Brain microvascular endothelial cell (primary cell): ENCODE data around the gene UBXN10.
"Not testable (repeated sequence)": the region's sequence is repeated elsewhere in the genome, so short reads cannot be mapped to it uniquely, and the experiment has no call there.

Experiments used
- DNase-seq: peaks from one replicate; pipeline ENCODE4 v3.0.0-alpha.2; 2020
- H3K27ac ChIP-seq: fragments of 250-450 bp; sonication (Bioruptor Pico); 2 replicates; pipeline ENCODE4 v1.5.1; 2020; ENCODE audit warnings: mild to moderate bottlenecking, moderate library complexity
- H3K27me3 ChIP-seq: fragments of 250-450 bp; sonication (Bioruptor Pico); replicated peaks from 2 replicates; pipeline ENCODE4 v1.5.1; 2020; ENCODE audit warnings: mild to moderate bottlenecking
- H3K36me3 ChIP-seq: fragments of 250-450 bp; sonication (Bioruptor Pico); replicated peaks from 2 replicates; pipeline ENCODE4 v1.5.1; 2020; ENCODE audit warnings: mild to moderate bottlenecking
- H3K4me3 ChIP-seq: 2 replicates; pipeline ENCODE4 v1.5.1; 2011; ENCODE audit warnings: low read depth, mild to moderate bottlenecking, control low read depth, low read length, moderate library complexity
- in situ Hi-C: cut with HindIII; loops from 2 replicates; pipeline ENCODE4 v1.10.0; 2017; ENCODE audit warnings: low sequenced_read_pairs, low pct_ligation_motif_present
- TF ChIP-seq, protein P1 (sequence below): IDR thresholded peaks from 2 replicates; pipeline ENCODE4 v1.5.1; 2011; ENCODE audit warnings: low read depth, mild to moderate bottlenecking, moderate library complexity, low read length, control low read depth, inconsistent platforms; ENCODE audit errors: missing control alignments

UBXN10 gene

DNA sequence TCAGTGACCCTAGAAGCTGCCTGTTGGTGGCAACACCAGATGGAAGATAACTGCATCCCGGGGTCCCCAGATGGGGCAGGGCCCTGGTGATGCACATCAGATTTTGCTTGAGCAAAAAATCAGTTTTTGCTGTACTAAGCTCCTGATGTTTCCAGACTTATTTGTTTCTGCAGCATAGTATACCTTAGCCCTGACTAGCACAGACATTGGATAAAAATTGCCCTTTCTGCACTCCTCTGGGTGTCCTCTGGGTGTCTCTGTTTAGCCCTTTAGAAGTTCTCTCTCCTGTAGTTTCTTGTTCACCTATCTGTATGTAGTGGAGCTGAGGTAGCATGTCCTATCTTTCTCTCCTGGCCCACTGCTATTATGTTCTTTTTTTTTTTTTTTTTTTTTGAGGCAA lies 30.7 kb downstream of the UBXN10 start:
- peak; percentile 11 for DNase-seq
- H3K27me3 ChIP-seq, result peaks cover 11% of the 10 kb centered on the region
- TF ChIP-seq, protein P1, sequence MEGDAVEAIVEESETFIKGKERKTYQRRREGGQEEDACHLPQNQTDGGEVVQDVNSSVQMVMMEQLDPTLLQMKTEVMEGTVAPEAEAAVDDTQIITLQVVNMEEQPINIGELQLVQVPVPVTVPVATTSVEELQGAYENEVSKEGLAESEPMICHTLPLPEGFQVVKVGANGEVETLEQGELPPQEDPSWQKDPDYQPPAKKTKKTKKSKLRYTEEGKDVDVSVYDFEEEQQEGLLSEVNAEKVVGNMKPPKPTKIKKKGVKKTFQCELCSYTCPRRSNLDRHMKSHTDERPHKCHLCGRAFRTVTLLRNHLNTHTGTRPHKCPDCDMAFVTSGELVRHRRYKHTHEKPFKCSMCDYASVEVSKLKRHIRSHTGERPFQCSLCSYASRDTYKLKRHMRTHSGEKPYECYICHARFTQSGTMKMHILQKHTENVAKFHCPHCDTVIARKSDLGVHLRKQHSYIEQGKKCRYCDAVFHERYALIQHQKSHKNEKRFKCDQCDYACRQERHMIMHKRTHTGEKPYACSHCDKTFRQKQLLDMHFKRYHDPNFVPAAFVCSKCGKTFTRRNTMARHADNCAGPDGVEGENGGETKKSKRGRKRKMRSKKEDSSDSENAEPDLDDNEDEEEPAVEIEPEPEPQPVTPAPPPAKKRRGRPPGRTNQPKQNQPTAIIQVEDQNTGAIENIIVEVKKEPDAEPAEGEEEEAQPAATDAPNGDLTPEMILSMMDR, result peak; percentile 60
- H3K36me3 ChIP-seq, result no peaks in the 10 kb centered on the region
- no peak overlapping the region for H3K27ac ChIP-seq
- in situ Hi-C loops, result no loop called here
- H3K4me3 ChIP-seq, result no peak overlapping the region

DNA sequence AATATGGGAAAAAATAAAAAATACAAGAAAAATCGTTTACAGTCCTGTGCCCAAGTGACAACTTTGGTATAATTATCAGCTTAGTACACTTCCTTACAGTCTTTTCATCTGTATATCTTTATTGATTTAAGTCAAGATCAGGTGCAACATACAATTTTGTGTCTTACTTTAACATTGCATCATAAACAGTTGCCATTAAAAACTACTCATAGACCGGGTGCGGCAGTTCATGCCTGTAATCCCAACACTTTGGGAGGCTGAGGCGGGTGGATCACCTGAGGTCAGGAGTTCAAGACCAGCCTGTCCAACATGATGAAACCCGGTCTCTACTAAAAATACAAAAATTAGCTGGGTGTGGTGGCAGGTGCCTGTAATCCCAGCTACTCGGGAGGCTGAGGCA lies 33.2 kb downstream of the UBXN10 start:
- in situ Hi-C loops, H3K27ac ChIP-seq, H3K27me3 ChIP-seq, DNase-seq, H3K4me3 ChIP-seq, H3K36me3 ChIP-seq: not testable (repeated sequence)

DNA sequence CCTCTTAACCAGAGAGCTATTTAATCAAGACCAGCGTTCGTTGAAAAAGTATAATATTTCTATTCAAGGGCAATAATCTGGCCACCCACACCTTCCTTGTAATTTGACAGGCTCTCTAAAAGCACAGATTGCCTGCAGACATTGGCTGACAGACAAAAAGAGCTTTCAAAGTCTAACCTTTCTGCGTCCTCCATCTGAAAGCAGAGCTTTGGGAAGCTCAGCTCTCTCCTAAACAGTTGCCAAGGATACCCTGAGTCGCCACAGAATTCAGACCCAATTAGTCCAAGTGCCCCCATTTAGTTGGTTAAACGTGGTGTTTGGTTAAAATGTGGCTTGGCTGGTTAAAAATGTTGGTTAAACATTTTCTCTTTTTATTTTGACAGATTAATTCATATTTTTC lies 34.1 kb downstream of the UBXN10 start:
- TF ChIP-seq, protein P1, result no peak
- no peak for DNase-seq

DNA sequence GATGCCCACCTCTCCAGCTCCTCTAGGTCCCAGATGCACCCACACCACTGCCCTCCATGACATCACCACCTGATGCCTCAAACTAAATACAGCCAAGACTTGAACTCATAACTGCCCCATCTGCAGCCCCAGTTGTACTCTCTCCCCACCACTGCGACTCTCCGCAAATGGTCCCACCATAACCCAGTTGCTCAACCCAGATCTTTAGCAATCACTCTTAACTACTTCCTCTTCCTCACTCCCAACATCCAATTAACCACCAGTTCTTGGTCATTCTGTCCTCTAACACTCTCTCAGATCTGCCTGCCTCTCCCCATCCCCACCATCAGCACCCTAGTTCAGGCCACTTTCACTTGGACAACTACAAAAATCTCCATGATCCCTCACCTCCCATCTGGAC lies 37.2 kb downstream of the UBXN10 start:
- no peak overlapping the region for H3K27ac ChIP-seq
- no peaks in the 10 kb centered on the region for H3K36me3 ChIP-seq
- TF ChIP-seq, protein P1, result no peak
- in situ Hi-C loops, result no loop called here
- no peak for DNase-seq
- H3K27me3 ChIP-seq, result peaks cover 5% of the 10 kb centered on the region
- no peak overlapping the region for H3K4me3 ChIP-seq

More for the DNA sequence above, 34.1 kb downstream of the UBXN10 start:
- in situ Hi-C loops, result no loop called here
- Histone ChIP-seq H3K36me3 (no peaks in the 10 kb centered on the region), H3K4me3 (no peak overlapping the region), H3K27me3 (peaks cover 8% of the 10 kb centered on the region), H3K27ac (no peak overlapping the region)

DNA sequence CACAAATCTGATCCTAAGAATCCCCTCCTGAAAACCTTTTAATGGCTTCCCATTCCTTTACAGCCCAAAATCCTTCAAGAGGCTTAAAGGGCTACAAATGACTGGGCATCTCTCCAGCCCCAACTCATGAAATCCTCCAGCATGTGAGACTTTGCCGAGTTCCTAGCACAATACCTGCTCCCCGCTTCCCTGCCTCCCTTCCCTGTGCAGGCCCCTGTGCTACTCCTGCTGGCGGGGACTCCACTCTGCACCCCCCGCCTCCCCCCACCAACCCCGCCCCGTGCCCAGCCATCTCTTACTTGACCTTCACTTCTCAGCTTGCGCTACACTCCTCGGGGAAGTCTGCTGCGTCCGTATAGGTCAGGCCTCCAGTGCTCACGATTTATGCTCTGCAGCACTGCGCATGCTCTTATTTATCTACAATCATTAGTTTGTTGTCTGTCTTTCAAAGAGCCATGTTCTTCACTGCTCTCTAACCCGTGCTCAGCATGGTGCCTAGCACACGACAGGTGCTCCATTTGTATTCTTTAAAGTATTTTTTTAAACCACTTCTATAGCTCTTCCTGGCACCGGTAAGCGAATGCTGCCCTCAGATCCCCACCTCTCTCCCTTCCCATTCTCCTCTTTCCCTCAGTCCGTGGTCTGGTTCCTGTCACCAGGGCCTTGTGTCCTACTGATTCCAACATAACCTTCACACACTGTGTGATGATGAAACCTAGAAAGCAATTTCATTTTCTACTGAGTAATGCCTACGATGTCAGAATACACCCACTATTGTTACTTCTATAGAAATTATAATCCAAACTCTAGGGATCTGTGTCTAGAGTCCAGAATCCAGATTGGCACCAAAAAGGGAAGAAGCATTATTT lies 37.9 kb downstream of the UBXN10 start:
- DNase-seq, result no peak
- no peak overlapping the region for H3K27ac ChIP-seq
- TF ChIP-seq, protein P1, result no peak
- peaks cover 5% of the 10 kb centered on the region for H3K27me3 ChIP-seq
- no peaks in the 10 kb centered on the region for H3K36me3 ChIP-seq
- H3K4me3 ChIP-seq, result no peak overlapping the region
- in situ Hi-C loops, result no loop called here

DNA sequence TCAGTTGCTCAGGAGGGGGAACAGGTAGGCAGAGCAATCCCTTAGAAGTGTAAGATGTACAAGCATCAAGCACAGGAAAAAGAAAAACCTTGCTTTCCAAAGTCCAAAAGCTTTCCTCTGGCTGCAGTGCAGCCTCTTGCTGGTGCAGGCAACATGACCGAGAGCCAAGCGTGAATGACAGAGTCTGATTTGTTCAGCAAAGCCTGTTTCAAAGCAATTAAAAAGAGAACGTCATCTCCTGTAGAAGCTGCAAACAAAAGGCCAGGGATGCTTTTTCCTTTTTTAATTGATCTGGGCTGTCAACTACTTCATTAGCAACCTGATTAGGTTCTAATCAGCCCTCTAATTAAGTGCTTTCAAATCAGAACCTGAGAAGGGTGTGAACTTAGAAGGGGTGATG lies 38.6 kb downstream of the UBXN10 start:
- Histone ChIP-seq H3K27ac (no peak overlapping the region), H3K4me3 (no peak overlapping the region), H3K27me3 (peaks cover 5% of the 10 kb centered on the region), H3K36me3 (no peaks in the 10 kb centered on the region)
- TF ChIP-seq, protein P1, result no peak
- in situ Hi-C loops, result no loop called here
- no peak for DNase-seq
